Ecto neural progenitor cell (in vitro differentiated cells): ENCODE measurements around the gene BEGAIN.

ENCODE experiments used
- DNase-seq: peaks from one replicate; pipeline ENCODE4 v3.0.0-alpha.2; 2018; ENCODE audit warnings: low spot score

BEGAIN gene

DNA sequence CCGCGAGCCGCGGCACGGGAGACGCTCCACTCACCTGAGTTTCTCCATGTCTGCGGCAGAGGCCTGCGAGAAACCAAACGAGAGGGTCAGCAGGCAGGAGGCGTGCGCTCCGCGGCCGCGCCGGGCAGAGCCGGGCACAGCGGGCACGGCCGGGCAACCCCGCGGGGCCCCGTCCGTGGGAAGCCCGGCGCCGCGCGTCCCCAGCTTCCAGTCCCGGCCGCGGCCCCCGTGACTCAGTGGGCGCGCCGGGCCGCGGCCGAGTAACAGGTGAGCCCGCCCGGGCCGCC lies 19.4 kb downstream of the BEGAIN start:
- DNase-seq, result no peak

DNA sequence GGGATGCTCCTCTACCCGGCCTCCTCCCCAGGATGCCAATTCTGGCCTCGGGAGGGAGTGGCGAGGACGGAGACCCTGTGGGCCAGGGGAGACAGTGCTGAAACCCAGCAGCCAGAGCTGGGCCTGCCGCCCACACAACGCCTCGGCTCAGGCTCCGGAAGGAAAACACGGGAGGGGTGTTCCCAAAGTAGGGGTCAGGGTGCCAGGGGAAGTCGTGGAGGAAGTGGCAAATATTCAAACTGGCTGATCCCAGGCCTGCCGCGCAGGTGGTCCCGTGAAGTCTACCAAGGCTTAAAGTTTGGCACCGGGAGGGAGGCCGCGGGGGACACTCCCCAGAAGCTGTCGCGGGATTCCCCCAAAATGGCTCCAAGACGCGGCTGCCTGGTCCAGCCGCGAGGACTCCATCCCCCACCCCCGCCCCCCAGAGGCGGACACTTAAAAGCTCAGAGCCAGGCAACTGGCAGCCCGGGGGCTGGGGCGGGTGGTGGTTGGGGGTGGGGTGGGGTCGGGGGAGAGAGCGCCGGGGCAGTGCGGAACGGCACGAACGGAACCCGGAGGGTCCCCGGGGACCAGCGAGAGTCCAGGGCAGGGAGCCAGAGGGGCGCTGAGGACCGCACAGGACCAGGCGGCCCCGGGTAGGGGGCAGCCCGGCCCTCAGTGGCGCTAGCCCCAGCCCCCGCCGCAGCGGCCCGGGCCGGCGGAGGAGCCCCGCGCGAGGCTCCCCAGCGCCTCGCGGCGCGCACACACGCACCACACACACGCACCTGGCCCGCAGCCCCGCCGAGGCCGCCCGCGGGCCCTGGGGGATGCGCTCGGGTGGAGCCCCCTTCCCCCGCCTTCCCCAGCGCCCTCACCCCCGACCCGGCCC lies 20.0 kb downstream of the BEGAIN start:
- no peak for DNase-seq

GRCh38 chr14:100566586-100566985 lies 20.6 kb downstream of the BEGAIN start:
- no peak for DNase-seq

DNA sequence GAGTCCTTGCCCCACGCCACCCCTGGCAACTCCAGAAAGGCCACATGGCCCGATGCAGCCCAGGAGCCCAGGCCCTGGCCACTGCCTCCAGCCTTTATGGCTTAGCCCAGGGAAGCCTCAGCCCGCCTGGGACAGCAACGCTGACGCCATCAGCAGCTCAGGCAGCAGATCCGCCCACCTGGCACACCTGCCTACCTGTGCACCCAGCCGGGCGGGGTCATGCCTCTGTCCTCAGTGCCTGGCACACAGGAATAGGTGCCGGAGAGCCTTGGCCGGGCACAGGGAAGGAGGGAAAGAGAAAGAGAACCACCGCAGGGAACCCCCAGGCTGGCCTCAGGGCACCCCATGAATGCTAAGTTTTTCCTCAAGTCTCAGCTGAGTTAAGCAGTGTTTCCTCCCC lies 21.1 kb downstream of the BEGAIN start:
- DNase-seq, result no peak

DNA sequence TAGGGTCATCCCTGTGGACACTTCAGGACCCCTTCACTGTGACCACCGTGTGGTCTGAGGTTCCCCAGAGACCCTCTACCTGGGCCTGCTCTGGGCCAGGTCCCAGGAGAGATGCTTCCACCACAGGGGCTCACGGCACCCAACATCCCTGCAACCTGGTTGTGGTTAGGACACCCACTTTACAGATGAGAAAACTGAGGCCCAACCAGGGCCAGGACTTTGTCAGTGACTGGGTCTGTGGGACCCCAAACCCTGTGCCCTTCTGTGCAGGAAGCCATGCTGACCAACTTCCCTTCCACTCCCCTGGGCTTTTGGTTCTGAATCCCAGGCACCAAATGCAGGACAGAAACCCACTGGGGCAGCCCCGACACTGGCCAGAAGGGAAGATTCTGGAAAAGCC lies 21.6 kb downstream of the BEGAIN start:
- DNase-seq, result no peak

DNA sequence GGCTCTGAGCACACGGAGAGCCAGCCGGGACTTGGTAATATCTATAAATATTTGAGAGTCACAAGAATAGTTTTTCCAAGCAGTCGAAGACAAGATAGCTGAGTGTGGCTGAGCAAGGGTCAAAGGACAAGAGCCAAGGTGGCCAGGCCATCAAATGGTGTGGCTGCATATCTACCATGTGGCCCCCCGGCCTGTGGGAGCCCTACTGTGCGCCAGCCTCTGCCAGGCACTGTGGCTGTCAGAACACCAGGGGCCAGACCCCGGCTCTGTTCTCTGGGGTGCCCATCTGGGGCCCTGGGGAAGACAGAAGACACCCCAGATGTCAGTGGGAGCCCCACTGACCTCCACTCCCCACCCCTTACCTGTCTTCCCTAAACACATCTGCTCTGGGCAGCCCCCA lies 22.7 kb downstream of the BEGAIN start:
- no peak for DNase-seq

- no peak for DNase-seq
Measured at GRCh38 chr14:100562751-100563150, 24.5 kb downstream of the BEGAIN start.

GRCh38 chr14:100561005-100561404 lies 26.2 kb downstream of the BEGAIN start:
- no peak for DNase-seq

GRCh38 chr14:100560471-100560870 lies 26.7 kb downstream of the BEGAIN start:
- no peak for DNase-seq

- no peak for DNase-seq
Measured at GRCh38 chr14:100559455-100559854, 27.8 kb downstream of the BEGAIN start.

DNA sequence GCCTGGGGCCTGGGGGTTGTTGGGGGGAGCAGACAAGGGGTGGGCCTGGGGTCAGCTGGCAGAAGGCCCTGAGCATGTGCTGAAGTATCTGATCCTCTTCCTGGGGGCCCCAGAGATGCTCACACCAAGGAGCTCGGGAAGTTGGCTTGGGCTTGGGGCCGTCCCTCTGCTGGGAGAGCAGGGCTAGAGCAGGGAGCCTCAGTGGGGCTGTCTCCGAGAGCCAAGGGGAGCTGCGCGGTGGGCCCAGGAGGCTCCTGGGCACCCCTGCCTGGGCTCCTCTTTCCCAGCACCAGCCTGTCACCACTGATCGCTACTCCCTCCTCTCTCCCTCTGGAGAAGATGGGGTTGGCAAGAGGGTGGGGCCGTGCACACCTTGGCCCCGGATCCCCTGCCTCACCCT lies 28.3 kb downstream of the BEGAIN start:
- DNase-seq, result no peak

DNA sequence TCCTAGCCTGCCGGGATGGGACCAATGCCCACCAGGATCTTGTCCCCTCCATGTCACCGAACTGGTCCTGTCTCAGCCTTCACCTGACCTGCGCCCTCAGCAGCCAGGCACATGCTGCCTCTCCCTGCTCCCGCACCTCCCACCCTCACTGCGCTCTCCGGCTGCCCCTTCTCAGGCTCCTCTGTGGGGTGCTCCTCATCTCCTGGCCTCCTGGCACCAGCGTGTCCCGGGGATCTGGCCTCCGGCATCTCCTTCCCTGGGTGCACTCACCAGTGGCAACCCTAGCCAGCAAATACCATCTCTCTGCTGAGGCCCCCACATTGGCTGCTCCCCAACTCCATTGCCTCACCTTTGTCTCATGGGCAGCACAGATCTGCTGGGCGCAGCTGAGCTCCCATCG lies 29.0 kb downstream of the BEGAIN start:
- no peak for DNase-seq

DNA sequence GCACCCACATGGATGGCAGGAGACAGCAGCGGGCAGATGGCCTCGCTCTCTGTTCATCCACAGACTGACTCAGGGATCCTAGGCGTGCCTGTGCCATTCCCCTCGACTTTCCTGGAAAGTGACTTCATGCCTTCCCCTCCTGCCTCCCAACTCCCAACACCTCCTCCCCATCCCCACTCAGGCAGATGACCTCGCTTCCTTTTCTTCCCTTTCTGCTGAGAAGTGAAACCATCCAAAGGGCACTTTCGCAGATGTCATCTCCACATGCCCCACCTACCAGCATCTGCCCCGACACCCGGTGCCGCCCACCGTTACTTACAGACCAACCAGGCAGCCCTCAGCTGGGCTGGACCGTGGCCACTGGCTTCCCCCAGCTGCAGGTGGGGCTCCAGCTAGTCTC lies 29.6 kb downstream of the BEGAIN start:
- DNase-seq, result no peak

DNA sequence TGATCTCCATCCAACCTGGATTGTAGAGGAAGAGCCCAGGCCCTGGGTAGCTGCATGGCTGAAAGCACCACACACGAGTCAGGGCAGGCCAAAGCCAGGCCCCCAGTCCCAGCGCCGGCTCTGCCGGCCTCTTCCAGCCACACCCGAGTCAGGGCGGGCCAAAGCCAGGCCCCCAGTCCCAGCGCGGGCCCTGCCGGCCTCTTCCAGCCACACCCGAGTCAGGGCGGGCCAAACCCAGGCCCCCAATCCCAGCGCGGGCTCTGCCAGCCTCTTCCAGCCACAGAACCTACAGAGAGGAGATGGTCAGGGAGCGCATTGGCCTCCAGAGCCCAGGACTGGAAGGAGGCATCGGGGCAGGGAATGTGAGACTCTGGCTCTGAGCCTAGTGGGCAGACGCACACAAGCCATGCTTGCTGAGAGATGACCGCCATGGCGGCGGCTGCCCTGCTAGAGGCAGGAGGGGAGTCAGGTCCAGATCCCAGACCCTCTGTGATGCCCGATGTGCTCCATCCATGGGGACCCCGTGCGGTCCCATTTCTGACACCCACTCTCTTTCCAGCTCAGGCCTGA lies 30.2 kb downstream of the BEGAIN start:
- no peak for DNase-seq

- no peak for DNase-seq
Measured at GRCh38 chr14:100556140-100556475, 31.1 kb downstream of the BEGAIN start.

GRCh38 chr14:100555436-100556139 lies 31.6 kb downstream of the BEGAIN start:
- DNase-seq, result no peak

DNA sequence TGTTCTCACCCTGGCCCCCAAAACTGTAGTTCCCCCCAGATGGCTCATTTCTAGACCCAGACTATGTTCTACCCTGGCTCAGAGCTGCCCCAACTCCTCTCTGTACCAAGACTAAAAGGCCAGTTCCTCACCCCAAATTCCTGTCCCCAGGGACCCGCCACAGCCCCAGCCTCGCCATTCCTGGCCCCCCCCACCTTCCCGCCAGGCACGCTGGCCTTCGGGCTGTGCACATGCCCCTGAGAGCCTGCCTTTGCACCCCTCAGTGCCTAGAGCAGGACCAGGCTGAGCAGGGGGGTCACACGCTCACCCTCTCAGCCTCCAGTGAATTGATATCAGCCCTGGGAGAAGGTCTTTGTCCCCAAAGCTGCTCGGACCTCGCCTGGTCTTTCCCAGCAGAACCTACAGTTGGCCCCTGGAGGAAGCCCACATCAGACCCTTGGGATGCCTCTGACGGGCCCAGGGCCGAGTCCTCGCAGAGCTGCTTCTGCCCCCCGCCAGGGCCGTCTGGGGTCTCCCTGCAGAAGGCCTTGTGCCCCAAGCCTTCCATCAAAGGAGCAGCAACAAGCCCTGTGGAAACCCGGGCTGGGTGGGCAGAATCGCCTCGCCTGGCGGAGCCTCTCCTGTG lies 32.4 kb downstream of the BEGAIN start:
- DNase-seq, result no peak

- no peak for DNase-seq
Measured at GRCh38 chr14:100554082-100554677, 33.0 kb downstream of the BEGAIN start.

DNA sequence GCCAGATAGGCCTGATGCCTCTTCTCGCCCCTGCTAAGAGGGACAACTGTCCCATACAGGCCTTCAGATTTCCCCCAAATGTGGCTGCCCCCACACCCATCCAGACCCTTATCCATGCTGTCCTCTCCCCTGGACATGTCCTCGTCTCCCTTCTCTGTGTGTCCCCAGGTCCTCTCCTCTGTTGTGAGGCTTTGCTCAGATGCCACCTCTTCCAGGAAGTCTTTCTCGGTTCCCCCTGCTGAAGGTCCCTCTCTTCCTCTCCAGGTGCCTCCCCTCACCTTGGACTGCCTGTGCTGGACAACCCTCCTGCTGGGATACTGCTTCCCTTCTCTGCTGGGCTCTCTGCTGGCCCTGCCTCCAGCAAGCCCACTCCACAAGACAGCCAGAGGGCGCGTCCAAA lies 33.7 kb downstream of the BEGAIN start:
- no peak for DNase-seq

- no peak for DNase-seq
Measured at GRCh38 chr14:100552524-100553125, 34.6 kb downstream of the BEGAIN start.

- DNase-seq, result no peak
Measured at GRCh38 chr14:100551056-100551455, 36.2 kb downstream of the BEGAIN start.
